Dermis blood vessel endothelial cell (primary cell): ENCODE results near the gene PRPSAP1. TPM values are rescaled to one million over a fixed set of nuclear protein-coding genes. Genes with fewer than 3 reads are reported as not detected.
"Not testable (repeated sequence)": the region's sequence is repeated elsewhere in the genome, so short reads cannot be mapped to it uniquely, and the experiment has no call there.

Experiments
- DNase-seq: peaks from one replicate; pipeline ENCODE4 v3.0.0; 2010
- total RNA-seq: library from RNA; depleted of rRNA; stranded (reverse); fragments of >200 nt; gene quantifications from 2 replicates; pipeline ENCODE4 v1.2.3, GENCODE V29; 2014

PRPSAP1 gene
- total RNA-seq, 1 donor from 2014 or later = 128 TPM

DNA sequence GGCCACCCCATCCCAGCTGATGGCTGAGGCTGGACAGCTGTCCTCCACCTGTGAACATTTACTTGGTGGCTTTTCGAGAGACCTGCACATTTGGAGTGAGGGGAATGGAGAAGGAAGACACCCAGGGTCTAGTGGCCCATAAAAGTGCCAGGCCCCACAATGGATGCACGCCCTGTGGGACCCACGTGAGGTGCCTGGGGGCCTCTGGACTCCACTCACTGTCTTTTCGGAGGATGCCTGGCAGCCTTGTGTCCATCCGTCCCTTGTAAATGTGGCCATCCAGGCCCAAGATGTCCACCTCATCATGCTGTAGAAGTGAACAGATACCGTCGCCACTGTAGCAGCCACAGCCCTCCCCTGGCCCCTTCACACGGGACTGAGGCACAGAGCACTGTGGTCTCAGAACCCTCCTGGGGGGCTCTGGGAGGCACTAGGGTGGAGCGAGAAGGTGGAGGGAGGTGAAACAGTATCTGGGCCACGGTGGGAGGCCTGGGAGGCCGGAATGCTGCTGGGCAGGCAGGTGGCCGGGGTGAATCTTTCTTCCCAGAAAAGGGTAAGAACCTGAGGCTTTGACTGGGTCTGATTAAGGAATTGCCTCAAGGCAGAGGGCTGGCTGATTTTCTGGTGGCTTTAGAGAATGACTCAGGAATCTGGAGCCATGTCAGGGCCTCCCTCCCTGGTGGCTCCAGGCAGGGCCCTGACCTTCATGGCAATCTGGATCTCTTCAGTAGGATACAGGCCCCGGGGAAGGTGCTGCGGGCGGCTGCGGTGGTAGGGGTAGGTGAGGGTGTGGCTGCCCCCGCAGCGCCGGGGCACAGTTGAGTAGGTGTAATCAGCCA lies 77.0 kb downstream of the PRPSAP1 start:
- no peak for DNase-seq

DNA sequence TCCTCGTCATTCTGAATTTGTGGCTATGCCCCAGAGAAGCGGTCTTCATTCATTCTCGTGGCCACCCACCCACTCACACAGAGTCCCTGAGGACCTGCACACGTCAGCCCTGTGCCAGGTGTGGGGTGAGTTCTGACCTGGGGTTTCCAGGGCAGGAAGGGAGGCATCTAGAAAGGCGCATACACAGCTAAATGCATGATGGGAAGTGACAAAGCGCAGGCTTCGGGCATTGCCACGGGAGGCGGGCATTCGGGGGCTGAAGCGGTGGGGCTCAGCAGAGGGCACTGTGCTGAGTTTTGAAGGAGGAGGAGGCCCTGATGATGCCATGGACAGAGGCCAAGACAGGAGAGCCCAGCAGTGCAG lies 77.7 kb downstream of the PRPSAP1 start:
- DNase-seq = no peak

- DNase-seq = no peak
These were observed 78.2 kb downstream of the PRPSAP1 start for GRCh38 chr17:76275382-76276068.

DNA sequence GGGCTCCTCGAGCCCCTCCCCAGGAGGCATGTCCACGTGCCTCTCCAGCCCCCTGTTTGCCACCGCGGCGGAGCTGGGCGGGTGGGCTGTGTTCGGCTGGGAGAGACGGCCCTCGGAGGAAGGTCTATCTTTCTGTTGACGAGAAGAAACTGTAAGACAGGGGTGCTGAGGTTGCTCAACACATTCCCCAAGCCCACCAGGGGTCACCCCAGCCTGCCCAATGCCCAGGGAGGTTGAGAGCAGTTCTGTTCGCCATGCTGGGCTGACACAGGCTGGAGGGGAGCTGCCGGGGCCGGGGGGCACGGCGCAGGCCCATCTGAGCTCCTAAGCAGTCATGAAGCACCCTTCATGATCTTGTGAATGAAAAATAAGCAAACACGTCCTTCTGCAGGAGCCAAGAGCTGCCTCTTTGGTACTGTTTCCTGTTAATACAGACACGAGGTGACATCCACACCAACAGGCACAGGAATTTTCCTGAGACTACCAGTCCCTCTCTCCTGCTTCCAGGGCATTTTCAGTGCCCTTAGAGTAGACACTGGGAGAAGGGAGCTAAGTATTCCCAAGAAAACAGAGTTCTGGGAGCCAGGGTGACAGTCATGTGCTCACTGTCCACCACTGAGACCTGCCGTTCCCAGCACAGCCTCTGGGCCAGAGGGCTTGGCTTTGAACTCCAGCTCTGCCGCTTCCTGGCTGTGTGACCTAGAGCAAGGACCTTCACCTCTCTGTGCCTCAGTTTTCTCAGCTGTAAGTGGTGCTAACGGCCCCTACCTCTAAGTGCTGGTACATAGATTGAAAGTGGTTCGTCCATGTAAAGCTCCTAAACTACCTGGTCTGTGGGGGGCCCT lies 79.4 kb downstream of the PRPSAP1 start:
- no peak for DNase-seq

GRCh38 chr17:76273445-76274111 lies 80.1 kb downstream of the PRPSAP1 start:
- no peak for DNase-seq

DNA sequence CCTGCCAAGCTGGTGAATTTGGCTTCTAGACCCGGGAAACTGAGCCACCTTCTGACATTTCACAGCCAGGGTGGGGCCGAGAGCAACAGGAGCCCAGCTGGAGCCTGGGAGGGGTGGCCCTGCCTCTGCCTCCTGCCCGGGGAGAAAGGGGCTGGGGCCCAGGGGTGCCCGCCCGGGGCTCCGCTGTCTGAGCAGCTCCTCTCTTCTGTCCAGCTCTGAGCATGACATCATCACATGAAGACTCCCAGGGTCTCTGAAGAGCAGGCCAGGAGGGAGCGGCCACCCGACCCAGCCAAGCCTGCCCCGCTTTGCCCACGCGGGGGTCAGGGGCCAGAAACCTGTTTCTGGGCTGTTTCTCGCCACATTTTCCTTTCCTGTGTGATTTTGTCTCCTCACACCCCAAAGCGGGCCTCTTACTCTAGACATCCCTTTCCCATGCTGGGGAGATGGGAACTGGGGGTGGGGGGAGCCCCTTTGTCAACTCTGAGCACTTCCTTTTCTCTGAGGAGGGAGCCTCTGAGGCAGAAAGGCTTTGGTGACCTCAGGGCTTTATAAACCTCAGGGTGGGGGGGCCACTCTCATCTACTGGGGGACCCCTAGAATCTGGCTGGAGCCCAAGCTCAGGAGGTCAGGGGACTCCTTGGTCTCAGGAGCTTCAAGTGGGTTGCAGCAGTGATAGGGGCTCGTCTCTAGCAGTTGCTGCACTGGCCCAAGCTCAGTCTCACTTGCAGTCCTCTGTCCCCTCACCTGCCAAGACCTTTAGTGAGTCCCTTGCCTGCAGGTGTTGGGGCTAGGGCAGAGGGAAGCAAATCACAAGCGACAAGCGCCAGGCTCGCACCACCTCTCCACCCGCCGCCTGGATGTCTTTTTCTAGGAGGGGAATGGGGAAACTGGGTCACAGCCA lies 80.9 kb downstream of the PRPSAP1 start:
- DNase-seq = no peak

GRCh38 chr17:76271669-76272540 lies 81.8 kb downstream of the PRPSAP1 start:
- DNase-seq = peak; percentile 40

DNA sequence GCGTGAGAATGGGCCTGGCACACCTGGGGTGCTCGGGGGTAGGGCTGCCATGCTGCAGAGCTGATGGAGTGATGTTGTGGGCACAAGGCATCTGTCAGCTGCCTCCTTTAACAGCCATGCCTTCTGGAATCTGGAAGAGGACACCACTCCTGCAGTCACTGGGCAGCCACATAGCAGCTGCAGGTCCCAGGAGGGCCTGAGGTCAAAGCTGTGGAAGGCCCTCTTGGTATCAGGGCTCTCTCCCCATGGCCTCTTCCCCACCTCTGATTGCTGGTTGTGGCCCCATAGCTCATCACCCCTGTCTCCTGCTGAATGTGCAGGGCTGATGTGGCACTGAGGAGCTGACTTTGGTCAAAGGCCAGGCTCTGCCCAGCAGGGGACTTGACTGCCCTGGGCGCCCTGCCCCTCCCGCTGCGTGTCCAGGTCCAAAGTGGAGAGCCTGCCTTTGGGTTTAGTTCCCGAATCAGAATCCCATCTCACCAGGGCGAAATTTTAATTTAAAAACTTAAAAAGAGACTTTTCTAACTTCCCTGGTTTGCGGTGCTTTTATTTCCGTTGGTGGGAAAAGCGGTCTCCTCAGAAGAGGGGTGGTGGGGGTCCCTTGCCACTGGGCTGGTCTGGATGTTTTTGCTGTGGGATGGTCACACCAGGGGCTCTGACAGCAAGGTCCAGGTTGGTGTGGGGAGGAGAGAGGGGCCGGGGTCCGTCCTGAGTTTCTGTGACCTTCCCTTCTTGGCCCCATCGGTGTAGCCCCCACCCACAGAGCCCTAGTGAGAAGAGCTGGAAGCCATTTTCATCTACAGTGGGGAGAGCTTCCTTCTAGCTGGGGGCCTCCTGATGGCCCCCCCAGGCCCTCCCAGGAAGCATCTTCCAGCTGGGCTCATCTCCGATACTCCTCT lies 82.7 kb downstream of the PRPSAP1 start:
- no peak for DNase-seq

GRCh38 chr17:76270127-76270592 lies 83.6 kb downstream of the PRPSAP1 start:
- no peak for DNase-seq

DNA sequence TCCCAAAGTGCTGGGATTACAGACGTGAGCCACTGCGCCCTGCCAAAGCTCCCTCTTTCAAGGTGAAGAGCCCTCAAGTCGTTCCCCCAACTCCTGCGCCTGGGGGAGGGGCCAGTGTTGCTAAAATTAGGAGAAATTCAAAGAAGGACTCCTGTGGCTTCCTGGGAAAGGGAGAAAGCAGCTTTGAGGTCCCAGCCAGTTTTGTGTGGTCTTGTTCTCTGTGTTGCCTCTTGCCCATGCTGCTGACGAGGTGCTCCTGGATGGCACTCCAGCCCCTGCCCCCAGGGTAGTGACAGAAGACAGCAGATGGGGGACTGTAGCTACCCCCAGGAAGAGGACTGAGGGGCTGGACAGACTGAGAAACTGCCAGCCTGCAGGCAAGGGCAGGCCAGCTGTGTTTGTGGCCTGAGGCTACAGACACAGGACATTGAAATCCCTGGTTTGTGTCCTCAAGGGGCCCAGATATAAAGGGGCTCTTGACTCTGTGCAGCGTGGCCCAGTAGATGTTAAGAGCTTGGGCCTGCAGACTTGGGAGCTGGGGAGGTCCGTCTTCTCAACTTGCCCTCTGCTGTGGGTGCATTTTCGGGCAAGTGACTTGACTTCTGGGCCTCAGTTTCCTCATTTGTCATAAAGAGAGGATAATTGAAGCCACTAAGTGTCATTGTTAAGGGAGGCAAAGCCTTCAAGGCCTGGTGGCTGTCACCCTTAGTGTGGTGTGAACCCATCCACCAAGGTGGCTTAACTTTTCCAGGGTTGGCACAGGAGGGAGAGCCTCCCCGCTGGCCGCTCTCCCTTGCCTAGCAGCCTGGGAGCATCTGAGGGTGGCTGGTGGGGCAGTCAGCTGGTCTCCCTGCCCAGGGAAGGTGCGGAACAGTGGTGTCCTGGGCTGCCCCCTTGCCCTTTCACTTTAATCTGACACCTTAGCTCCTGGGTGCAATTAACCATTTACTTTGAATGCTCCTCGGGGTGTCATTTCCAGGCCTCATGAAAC lies 84.4 kb downstream of the PRPSAP1 start:
- no peak for DNase-seq

- DNase-seq = peak; percentile 82
These were observed 85.5 kb downstream of the PRPSAP1 start for GRCh38 chr17:76268015-76268749.

GRCh38 chr17:76267581-76268001 lies 86.1 kb downstream of the PRPSAP1 start:
- not testable (repeated sequence) for DNase-seq

GRCh38 chr17:76267051-76267576 lies 86.6 kb downstream of the PRPSAP1 start:
- no peak for DNase-seq

DNA sequence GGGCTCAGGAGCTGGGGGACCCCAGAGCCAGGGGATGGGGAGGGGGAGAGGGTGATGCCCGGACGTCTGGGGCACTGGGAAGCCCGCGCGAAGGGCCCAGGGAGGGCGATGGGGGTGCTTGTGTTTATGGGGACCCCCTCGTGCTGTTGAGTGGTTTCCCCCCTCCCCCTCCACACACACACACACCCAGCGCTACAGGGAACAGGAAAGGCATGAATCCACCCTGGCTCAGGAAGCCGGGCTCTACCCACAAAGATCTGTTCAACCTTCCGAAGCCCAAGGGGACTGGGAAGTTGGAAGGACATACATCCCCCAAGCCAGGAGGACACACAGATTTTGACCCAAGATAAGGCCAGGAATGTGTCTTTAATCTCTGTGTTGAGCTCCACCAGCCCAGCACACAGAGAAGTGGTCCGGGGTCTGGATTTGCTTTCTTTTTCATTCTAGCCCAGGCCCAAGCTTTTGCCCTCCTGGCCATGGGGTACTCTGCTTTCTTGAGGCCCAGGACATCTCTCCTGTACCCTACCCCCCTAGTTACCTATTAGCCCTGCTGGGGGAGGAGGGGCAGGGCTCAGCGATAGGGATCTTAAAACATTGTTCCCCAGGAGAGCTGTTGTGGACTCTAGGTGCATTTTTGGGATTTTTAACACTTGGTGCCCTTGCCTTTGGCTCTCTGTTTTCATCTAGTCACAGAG lies 87.3 kb downstream of the PRPSAP1 start:
- DNase-seq = peak; percentile 67

GRCh38 chr17:76265624-76266243 lies 88.0 kb downstream of the PRPSAP1 start:
- peak; percentile 62 for DNase-seq
